Cardiac septum (tissue), 1 donor: Measurements from ENCODE around the gene PSMA7. TPM values are rescaled to one million over a fixed set of nuclear protein-coding genes. Genes with fewer than 3 reads are reported as not detected.
"Not testable (repeated sequence)": the region's sequence is repeated elsewhere in the genome, so short reads cannot be mapped to it uniquely, and the experiment has no call there.

Experiments
- DNase-seq: peaks from one replicate; pipeline ENCODE4 v3.0.0-alpha.2; 2020; ENCODE audit warnings: low spot score
- intact Hi-C: fragments of 100-400 bp; cut with DNase I; formaldehyde crosslinking; loops from one replicate; pipeline ENCODE4 v1.14.0; 2022
- total RNA-seq: library from RNA; stranded (reverse); fragmentation: NEBNext Ultra II Directional; extraction: Animal tissue kit (Norgen Biotek cat#: 25700); gene quantifications from one replicate; pipeline ENCODE4 v1.2.1, GENCODE V29; 2021
- donor health status: DM: no; HTN: no; CAD: no.

The PSMA7 gene
- total RNA-seq, 1 donor from 2014 or later = 198 TPM

DNA sequence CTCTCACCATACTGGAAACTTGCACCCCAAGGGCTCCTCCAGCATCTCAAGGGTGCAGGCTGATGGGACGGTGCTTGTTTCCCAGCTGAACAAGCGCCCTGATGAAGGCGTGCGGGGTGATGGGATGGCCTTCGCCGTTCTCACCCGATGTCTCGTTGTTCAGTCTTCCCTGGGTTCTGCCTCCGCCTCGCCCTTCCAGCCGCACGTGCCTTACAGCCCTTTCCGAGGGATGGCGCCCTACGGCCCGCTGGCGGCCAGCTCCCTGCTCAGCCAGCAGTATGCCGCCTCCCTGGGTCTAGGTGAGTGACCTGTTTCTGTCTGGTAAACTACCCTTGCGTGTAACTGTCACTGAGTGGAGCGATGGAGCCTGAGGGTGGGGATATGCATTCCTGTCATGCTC, 17.1 kb downstream of the PSMA7 start:
- intact Hi-C loops = no loop called here
- no peak for DNase-seq

DNA sequence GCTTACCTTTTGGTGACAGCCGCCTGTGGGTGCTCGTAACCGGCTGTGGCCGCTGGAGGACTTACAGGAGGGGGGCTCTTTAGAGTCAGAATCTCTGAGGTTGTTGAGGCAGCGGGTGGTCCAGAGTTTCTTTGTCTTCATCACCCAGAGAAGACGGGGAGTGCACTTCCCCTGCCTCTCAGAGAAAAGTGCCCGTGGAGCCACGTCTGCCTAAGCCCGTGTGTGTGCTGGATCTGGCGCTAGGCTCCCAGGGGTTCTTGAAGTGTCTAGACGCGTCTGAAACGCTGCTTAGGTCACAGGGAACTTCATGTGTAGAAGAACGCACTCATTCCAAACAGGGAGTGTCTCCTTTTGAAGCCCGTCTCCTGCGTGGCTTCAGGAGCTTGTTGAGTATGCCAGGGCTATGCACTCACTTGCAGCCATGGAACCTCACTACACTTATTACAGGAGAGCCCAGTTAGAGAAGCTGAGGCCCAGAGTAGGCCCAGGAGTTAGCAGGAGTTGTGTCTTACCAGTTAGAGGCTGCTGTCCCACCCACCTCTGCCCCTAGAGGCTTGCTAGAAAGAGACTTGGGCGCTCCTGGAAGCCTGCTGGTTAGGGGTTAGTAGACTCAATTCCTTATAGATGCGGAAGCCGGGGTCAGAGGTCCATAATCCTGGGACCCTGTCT, 19.6 kb downstream of the PSMA7 start:
- intact Hi-C loops = loop anchor here (2.0 to 5.0 kb wide), 3 partner anchors 19 to 114 kb away; partner anchors contain the start of genes OSBPL2, PSMA7 and SS18L1
- DNase-seq = no peak

DNA sequence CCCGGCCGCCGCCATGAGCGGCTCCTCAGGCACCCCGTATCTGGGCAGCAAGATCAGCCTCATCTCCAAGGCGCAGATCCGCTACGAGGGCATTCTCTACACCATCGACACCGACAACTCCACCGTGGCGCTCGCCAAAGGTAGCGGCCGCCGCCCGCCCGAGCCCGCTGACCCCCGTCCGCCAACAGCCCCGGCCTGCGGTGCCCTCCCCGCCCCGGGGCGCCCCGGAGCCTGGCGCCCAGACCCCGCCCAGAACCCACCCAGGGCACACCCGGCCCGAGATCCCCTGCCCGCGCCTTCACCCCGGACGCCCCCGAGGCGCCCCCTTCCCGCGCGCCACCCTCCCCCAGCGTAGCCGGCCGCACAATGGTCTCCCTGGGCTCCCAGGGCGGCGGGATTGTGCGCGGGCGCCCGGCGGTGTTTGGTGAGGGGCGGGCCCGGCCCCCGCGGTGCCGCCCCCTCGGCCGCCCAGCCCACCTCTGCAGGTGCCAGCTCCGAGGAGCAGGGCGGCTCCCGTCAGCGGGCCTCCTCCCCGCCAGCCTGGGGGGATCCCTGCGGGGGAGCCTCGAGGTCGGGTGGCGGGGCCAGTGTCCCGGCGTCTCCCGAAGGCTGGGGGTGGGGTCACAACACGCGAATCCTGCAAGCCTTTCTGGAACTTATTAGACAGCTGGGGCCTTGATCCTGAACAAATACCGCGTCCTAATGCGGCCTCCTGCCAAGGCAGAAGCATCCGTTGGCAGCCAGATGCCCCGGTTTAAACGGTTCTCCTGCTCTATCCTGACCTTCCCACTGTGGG, 20.3 kb downstream of the PSMA7 start:
- intact Hi-C loops = loop anchor here (2.0 to 5.0 kb wide), 3 partner anchors 20 to 114 kb away; partner anchors contain the start of genes OSBPL2, PSMA7 and SS18L1
- DNase-seq = no peak

DNA sequence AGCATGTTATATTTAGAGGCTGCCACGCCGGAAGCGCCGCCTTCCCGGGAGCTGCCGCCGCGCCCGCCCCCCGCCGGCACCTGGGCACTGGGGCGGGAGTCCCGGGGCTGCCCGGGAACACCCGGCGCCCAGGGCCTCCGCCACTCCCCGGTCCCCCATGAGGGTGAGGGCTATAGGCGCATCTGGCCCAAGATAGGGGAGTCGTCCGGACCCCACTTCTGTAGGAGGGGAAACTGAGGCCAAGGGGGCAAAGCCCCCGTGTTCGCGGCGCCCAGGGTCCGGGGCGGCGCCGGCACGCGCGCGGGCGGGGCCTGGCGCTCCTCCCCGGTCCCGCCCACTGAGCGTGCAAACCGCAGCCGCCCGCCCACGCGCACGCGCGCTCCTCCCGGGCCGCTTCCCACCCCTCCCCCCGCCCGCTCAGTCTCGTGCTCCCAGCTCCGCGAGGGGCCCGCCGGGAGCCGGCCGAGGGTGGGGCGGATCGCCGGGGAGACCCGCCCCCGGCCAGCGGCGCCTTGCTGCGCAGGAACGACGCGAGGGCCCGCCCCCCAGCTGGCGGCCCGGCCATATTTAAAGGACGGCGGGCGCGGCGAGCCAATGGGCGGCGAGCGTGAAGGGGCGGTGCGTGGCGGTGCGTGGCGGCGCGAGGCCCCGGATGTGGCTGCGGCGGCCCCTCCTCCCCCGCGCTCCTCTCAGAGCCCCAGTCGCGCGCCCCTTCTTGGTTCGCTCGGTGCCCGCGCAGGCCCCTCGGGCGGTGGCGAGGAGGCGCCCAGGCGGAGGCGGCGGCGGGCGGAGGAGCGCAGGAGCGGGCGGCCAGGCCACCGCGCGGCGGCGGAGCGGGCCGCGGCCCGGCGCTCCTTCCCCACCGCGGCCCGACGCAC, 21.2 kb downstream of the PSMA7 start, which contains the start of gene LSM14B:
Gene LSM14B, plus strand, starts transcription at position 700 of the 878 bp plus-strand sequence. CDS start 192 bp downstream, outside the sequence.
- DNase-seq = peak; percentile 98
- intact Hi-C loops = loop anchor here (2.0 to 5.0 kb wide), 3 partner anchors 21 to 115 kb away; partner anchors contain the start of genes OSBPL2, PSMA7 and SS18L1

DNA sequence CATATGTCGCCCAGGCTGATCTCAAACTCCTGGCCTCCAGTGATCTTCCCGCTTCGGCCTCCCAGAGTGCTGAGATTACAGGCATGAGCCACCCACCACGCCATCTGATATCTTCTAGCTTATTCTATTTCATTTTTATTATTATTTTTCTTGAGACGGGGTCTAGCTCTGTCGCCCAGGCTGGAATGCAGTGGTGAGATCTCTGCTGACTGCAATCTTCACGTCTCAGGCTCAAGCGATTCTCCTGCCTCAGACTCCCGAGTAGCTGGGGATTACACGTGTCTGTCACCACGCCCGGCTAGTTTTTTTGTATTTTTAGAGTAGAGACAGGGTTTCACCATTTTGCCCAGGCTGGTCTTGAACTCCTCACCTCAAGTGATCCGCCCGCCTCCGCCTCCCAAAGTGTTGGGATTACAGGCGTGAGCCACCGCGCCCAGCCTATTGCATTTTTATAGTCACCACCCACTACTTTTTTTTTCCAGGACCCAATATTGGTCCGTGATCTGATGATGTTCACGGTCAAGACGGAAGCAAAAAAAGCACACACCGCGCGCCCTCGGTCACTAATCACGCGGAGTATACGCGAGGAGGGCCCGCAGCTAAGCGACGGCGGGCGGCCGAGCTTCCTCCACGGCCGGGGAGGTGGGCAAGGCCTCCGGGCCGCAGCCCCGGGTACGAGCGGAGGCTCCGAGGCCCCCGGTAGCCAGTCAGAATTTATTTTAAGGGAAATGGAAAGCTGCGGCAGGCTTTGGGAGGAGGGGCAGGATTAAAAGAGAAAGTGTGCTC, 22.0 kb downstream of the PSMA7 start:
- no peak for DNase-seq
- intact Hi-C loops = loop anchor here (5.0 kb wide), 1 partner anchor 116 kb away; the partner anchor contains the start of gene OSBPL2

DNA sequence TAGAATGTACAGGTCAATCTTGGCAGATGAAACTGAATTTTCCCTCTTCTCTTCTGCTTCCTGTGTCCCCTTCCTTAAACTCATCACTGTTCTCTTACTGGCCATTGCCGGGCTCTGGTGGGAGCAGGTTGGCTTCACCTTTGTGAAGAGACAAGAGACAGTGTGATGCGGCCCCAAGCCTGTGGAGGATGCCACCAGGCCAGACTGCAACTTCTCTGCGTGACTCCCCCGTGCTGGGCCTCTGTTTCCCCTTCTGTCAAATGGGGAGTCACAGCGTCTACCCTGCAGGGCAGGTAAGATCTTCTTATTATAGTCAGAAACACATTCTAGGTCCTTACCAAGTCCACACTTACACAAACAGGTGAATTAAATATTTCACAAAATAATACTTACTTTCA, 22.8 kb downstream of the PSMA7 start:
- intact Hi-C loops = loop anchor here (5.0 kb wide), 1 partner anchor 117 kb away; the partner anchor contains the start of gene OSBPL2

GRCh38 chr20:62119591-62120364, 23.4 kb downstream of the PSMA7 start:
- intact Hi-C loops = loop anchor here (5.0 kb wide), 1 partner anchor 118 kb away; the partner anchor contains the start of gene OSBPL2
- no peak for DNase-seq

More for the DNA sequence above, 22.8 kb downstream of the PSMA7 start:
- DNase-seq = no peak

DNA sequence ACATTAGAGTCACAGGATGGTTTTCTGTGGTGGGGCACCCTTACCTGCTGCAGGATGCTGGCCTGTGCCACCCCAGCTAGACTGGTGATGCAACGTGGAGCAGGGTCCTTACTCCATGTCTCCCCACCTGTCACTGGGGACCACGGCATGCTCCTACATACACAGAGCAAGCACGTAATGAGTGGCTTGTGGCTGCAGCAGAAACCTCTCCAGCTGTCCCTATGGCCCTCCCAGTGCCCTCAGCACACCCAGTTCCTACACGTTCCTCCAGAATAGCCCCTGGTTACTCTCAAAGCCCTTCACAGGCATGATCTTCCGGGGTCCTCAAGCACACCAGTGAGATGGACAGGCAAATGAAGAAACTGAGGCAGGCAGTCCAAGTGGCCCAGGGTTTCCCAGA, 24.1 kb downstream of the PSMA7 start:
- intact Hi-C loops = no loop called here
- no peak for DNase-seq

GRCh38 chr20:62118113-62119043, 24.8 kb downstream of the PSMA7 start:
- intact Hi-C loops = no loop called here
- DNase-seq = no peak

DNA sequence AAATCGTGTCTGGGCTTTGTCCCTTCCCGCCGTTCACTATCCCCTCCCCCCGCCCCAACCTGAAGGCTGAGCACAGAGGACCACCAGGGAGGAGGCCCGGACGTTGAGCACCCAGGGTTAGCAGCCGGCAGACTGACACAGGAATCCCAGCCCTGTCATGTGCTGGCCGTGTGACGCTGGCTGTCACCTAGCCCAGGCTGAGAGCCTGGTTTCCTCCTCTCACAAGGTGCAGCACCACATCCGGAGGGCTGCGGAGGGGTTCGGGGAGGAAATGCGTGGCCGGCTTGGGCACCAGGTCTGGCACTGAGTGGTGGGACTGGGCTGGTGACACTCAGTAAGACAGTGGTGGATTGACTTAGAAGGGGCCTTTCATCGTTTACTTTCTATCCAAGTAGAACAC, 25.5 kb downstream of the PSMA7 start:
- no peak for DNase-seq
- intact Hi-C loops = no loop called here

GRCh38 chr20:62117362-62117646, 25.9 kb downstream of the PSMA7 start:
- no peak for DNase-seq
- intact Hi-C loops = no loop called here

- DNase-seq = no peak
- intact Hi-C loops = no loop called here
Measured at GRCh38 chr20:62116558-62117361, 26.4 kb downstream of the PSMA7 start.

GRCh38 chr20:62115800-62116407, 27.3 kb downstream of the PSMA7 start:
- intact Hi-C loops, DNase-seq: not testable (repeated sequence)

DNA sequence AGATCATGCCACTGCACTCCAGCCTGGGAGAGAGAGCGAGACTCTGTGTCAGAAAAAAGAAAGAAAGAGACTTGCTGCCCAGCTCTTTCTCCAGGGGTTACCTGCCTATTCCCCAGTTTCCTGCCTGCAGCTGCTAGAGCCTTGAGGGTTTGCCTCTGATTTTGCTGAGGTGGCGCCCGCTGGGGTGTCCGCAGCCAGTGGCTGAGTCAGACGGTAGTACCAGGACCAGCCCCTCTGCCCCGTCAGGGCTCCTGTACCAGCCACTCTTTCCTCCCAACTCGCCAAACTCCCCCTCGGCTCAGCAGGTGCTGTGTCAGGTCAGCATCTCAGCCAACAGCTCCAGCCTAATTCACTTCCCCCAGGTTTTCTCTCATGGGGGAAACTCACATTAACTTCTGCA, 28.3 kb downstream of the PSMA7 start:
- no peak for DNase-seq
- intact Hi-C loops = no loop called here

GRCh38 chr20:62112368-62112767, 30.8 kb downstream of the PSMA7 start:
- intact Hi-C loops = no loop called here

DNA sequence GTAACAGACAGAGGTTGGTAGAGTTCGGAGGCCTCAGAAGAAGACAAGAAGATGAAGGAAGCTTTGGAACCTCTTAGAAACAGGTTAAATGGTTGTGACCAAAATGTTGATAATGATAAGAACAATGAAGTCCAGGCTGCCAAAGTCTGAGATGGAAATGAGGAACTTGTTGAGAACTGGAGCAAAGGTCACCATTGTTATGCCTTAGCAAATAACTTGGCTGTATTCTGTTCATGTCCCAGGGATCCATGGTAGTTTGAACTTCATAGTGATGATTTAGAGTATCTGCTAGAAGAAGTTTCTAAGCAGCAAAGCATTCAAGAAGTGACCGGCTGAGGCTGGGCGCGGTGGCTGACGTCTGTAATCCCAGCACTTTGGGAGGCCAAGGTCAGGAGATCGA, 32.0 kb downstream of the PSMA7 start:
- intact Hi-C loops = no loop called here
- DNase-seq = no peak

More at GRCh38 chr20:62112368-62112767, 30.8 kb downstream of the PSMA7 start:
- DNase-seq = no peak
